Keratinocyte (primary cell): ENCODE measurements around the gene IPO8. TPM values are rescaled to one million over a fixed set of nuclear protein-coding genes. Genes with fewer than 3 reads are reported as not detected.

Experiments used
- DNase-seq: peaks from one replicate; pipeline ENCODE4 v3.0.0-alpha.2; 2011; ENCODE audit warnings: low read depth, missing footprints, low spot score
- FAIRE-seq: peaks from 2 replicates; lab custom pipeline; 2011; peaks lifted over from hg19 to GRCh38; lab: Jason Lieb, UNC
- H2AFZ ChIP-seq: 2 replicates; pipeline ENCODE4 v1.6.0; 2012; ENCODE audit warnings: low read length, control low read depth, inconsistent platforms; ENCODE audit not compliant: control insufficient read depth
- H3K27ac ChIP-seq: 2 replicates; pipeline ENCODE4 v1.5.1; 2011; ENCODE audit warnings: low read length; ENCODE audit not compliant: control insufficient read depth, insufficient read depth
- H3K27me3 ChIP-seq: 3 replicates; pipeline ENCODE4 v1.6.0; 2011; ENCODE audit warnings: low read length; ENCODE audit not compliant: control insufficient read depth, insufficient read depth; ENCODE audit errors: extremely low read depth
- H3K36me3 ChIP-seq, 2 experiments: 2 replicates in 1 of 2; 3 replicates in 1 of 2; pipeline ENCODE4 v1.5.1; 2011; ENCODE audit warnings: low read length in 2 of 2, mild to moderate bottlenecking in 1 of 2; ENCODE audit not compliant: control insufficient read depth in 2 of 2, insufficient read depth in 2 of 2; ENCODE audit errors: extremely low read depth in 1 of 2
- H3K4me1 ChIP-seq: 3 replicates; pipeline ENCODE4 v1.5.1; 2011; ENCODE audit warnings: low read length; ENCODE audit not compliant: control insufficient read depth, insufficient read depth; ENCODE audit errors: extremely low read depth
- H3K4me2 ChIP-seq: 3 replicates; pipeline ENCODE4 v1.6.0; 2011; ENCODE audit warnings: low read depth, low read length; ENCODE audit not compliant: control insufficient read depth, insufficient read depth; ENCODE audit errors: extremely low read depth
- H3K4me3 ChIP-seq, 3 experiments: fragments of 200-600 bp in 1 of 3; sonication (generic) in 1 of 3; 2 replicates in 2 of 3; 3 replicates in 1 of 3; pipeline ENCODE4 v1.5.1; 2011 to 2016; ENCODE audit warnings: low read length in 3 of 3, mild to moderate bottlenecking in 3 of 3, control low read depth in 2 of 3, inconsistent platforms in 1 of 3, low read depth in 1 of 3, mixed read lengths in 1 of 3, mixed run types in 1 of 3, moderate library complexity in 1 of 3; ENCODE audit not compliant: control insufficient read depth in 2 of 3, insufficient read depth in 2 of 3; ENCODE audit errors: extremely low read depth in 1 of 3
- H3K79me2 ChIP-seq: 2 replicates; pipeline ENCODE4 v1.6.0; 2012; ENCODE audit warnings: low read length; ENCODE audit not compliant: control insufficient read depth, insufficient read depth
- H3K9ac ChIP-seq: 3 replicates; pipeline ENCODE4 v1.6.0; 2011; ENCODE audit warnings: low read length; ENCODE audit not compliant: control insufficient read depth, insufficient read depth; ENCODE audit errors: extremely low read depth
- H3K9me1 ChIP-seq: 3 replicates; pipeline ENCODE4 v1.6.0; 2011; ENCODE audit warnings: low read length; ENCODE audit not compliant: control insufficient read depth, insufficient read depth; ENCODE audit errors: extremely low read depth
- H3K9me3 ChIP-seq: 2 replicates; pipeline ENCODE4 v1.5.1; 2012; ENCODE audit warnings: low read depth, low read length; ENCODE audit not compliant: control insufficient read depth
- H4K20me1 ChIP-seq: 3 replicates; pipeline ENCODE4 v1.6.0; 2011; ENCODE audit warnings: low read length; ENCODE audit not compliant: control insufficient read depth, insufficient read depth; ENCODE audit errors: extremely low read depth
- EZH2 ChIP-seq: IDR thresholded peaks from one replicate; pipeline ENCODE4 v1.6.1; 2012; ENCODE audit warnings: inconsistent platforms, mild to moderate bottlenecking, low read length, moderate library complexity
- dilution Hi-C: fragments of 300-500 bp; cut with MboI; formaldehyde crosslinking; loops from one replicate; pipeline ENCODE4 v1.7.0; 2020; ENCODE audit warnings: low sequenced_read_pairs; ENCODE audit not compliant: extremely low pct_ligation_motif_present
- polyA plus RNA-seq, 5 experiments: library from polyadenylated mRNA; depleted of rRNA in 3 of 5; stranded (reverse) in 3 of 5; stranded (forward) in 1 of 5; unstranded in 1 of 5; fragments of >200 nt; gene quantifications; 1 replicate in 1 of 5; 2 replicates in 3 of 5; 3 replicates in 1 of 5; pipeline versions ENCODE4 v1.2.1 to v1.2.3, GENCODE V29; 2011 to 2012; ENCODE audit warnings: missing spikeins in 2 of 5, low read depth in 1 of 5, low replicate concordance in 1 of 5
- TF ChIP-seq, protein P1 (sequence below), 3 experiments: IDR thresholded peaks in 1 of 3; conservative IDR thresholded peaks in 1 of 3; optimal IDR thresholded peaks in 1 of 3; 2 replicates in 2 of 3; 3 replicates in 1 of 3; pipeline versions ENCODE3 to v1.5.1; 2011; ENCODE audit warnings: low read length in 3 of 3, mild to moderate bottlenecking in 3 of 3, moderate library complexity in 2 of 3, control low read depth in 1 of 3, inconsistent platforms in 1 of 3; ENCODE audit not compliant: insufficient read depth in 2 of 3; ENCODE audit errors: extremely low read depth in 1 of 3

The IPO8 gene
- polyA plus RNA-seq, 1 donor (not counting 4 experiments of a cell fraction or from before 2014, with no cell fraction given), result 18.8 TPM

DNA sequence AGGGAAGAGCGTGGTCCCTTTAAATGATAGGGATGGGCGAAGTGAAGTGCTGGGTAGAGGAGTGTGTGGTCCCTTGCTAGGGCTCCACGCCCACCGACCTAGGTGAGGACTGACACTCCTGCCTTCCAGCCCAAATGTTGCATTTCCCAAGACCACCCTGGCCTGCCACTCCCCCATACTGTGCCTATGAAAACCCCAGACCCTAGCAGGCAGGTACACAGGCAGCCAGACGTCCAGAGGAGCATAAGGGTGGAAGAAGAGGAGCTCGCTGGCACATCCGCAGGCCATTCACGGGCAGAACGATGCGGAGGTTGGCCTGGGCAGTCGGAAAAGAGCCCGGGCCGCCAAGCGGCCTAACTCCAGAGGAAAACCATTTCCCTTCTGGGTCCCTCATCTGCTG lies 817 bp upstream of the IPO8 start:
- TF ChIP-seq, protein P1, sequence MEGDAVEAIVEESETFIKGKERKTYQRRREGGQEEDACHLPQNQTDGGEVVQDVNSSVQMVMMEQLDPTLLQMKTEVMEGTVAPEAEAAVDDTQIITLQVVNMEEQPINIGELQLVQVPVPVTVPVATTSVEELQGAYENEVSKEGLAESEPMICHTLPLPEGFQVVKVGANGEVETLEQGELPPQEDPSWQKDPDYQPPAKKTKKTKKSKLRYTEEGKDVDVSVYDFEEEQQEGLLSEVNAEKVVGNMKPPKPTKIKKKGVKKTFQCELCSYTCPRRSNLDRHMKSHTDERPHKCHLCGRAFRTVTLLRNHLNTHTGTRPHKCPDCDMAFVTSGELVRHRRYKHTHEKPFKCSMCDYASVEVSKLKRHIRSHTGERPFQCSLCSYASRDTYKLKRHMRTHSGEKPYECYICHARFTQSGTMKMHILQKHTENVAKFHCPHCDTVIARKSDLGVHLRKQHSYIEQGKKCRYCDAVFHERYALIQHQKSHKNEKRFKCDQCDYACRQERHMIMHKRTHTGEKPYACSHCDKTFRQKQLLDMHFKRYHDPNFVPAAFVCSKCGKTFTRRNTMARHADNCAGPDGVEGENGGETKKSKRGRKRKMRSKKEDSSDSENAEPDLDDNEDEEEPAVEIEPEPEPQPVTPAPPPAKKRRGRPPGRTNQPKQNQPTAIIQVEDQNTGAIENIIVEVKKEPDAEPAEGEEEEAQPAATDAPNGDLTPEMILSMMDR (optimal IDR thresholded peaks at IDR 0.05 in 1 of 3, IDR thresholded peaks at IDR 0.05 in 1 of 3, conservative IDR thresholded peaks at IDR 0.05 in 1 of 3; ENCODE audit: extremely low read depth in 1 of 3, insufficient read depth in 2 of 3, low read length in 3 of 3), result no peak
- TF ChIP-seq EZH2, result no peak
- H3K4me2 ChIP-seq, result peak overlapping the region; percentile 87
- peaks cover 35% of the 10 kb centered on the region for H3K79me2 ChIP-seq
- H4K20me1 ChIP-seq, result no peaks in the 10 kb centered on the region
- DNase-seq (no peak), FAIRE-seq (no peak)
- no peaks in the 10 kb centered on the region for H3K9me3 ChIP-seq
- no peaks in the 10 kb centered on the region for H3K36me3 ChIP-seq
- H3K4me1 ChIP-seq, result peaks cover 25% of the 10 kb centered on the region
- no peaks in the 10 kb centered on the region for H3K27me3 ChIP-seq
- peak overlapping the region in 1 of 3 experiments; percentile 95 for H3K4me3 ChIP-seq
- H3K9ac ChIP-seq, result no peak overlapping the region
- H3K27ac ChIP-seq, result no peak overlapping the region
- dilution Hi-C loops, result no loop called here
- H2AFZ ChIP-seq, result peak overlapping the region; percentile 93
- H3K9me1 ChIP-seq, result no peaks in the 10 kb centered on the region

DNA sequence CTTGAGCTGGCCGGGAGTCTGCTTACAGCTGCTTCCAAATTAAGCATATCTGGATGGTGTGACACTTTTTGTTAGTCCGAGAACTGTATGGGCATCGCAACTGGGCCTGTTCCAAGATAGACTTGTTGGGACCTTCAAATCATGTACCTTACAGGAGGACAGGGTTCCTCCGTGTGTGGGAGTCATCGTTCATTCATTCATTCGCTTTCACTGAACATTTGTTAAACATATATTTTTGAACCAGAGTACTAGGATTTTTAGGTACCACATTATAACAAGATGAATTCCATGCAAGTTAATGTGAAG lies 387 bp upstream of the IPO8 start:
- FAIRE-seq, result peak; percentile 5
- Histone ChIP-seq H3K27ac (peak overlapping the region; percentile 66), H3K4me1 (peaks cover 30% of the 10 kb centered on the region), H2AFZ (peak overlapping the region; percentile 93), H3K4me3 (peak overlapping the region; percentile 93 to 99 (median 95)), H3K27me3 (no peaks in the 10 kb centered on the region), H3K36me3 (no peaks in the 10 kb centered on the region), H3K9me3 (no peaks in the 10 kb centered on the region), H3K9ac (peak overlapping the region; percentile 83), H3K4me2 (peak overlapping the region; percentile 87), H3K9me1 (no peaks in the 10 kb centered on the region), H3K79me2 (peaks cover 39% of the 10 kb centered on the region), H4K20me1 (no peaks in the 10 kb centered on the region)
- no peak for DNase-seq
- dilution Hi-C loops, result no loop called here
- TF ChIP-seq, protein P1 (optimal IDR thresholded peaks at IDR 0.05 in 1 of 3, IDR thresholded peaks at IDR 0.05 in 1 of 3, conservative IDR thresholded peaks at IDR 0.05 in 1 of 3; ENCODE audit: extremely low read depth in 1 of 3, insufficient read depth in 2 of 3, low read length in 3 of 3), result no peak
- no peak for TF ChIP-seq EZH2
